GM19468 (cell line): ENCODE measurements around the gene SAMD14.

Experiments used
- ATAC-seq: cut with Tn5 transposase; IDR thresholded peaks from one replicate; pipeline ENCODE4 v1.9.1; 2021; ENCODE audit warnings: mild to moderate bottlenecking, moderate library complexity, moderate number of reproducible peaks; ENCODE audit not compliant: unreplicated experiment; ENCODE audit errors: extremely low read depth

Gene SAMD14

GRCh38 chr17:50165867-50166517, 36.0 kb upstream of the SAMD14 start, which contains the start of gene SGCA:
Gene SGCA, plus strand, starts transcription at chr17:50166005. Its CDS starts 36 bp downstream, at chr17:50166041.
- ATAC-seq = no peak

GRCh38 chr17:50165466-50165865, 35.5 kb upstream of the SAMD14 start:
- no peak for ATAC-seq

- ATAC-seq = no peak
Observed at GRCh38 chr17:50165066-50165465, 35.1 kb upstream of the SAMD14 start.

- ATAC-seq = no peak
Observed at GRCh38 chr17:50164697-50164988, 34.7 kb upstream of the SAMD14 start.

GRCh38 chr17:50163843-50164696, 34.1 kb upstream of the SAMD14 start:
- ATAC-seq = no peak

- no peak for ATAC-seq
Observed at GRCh38 chr17:50162466-50163254, 32.7 kb upstream of the SAMD14 start.

- no peak for ATAC-seq
Observed at GRCh38 chr17:50161911-50162288, 31.9 kb upstream of the SAMD14 start.

- peak; percentile 44 for ATAC-seq
Observed at GRCh38 chr17:50161023-50161910, 31.3 kb upstream of the SAMD14 start.

GRCh38 chr17:50157891-50158290, 27.9 kb upstream of the SAMD14 start:
- ATAC-seq = no peak

- ATAC-seq = no peak
Observed at GRCh38 chr17:50155115-50155819, 25.3 kb upstream of the SAMD14 start.

GRCh38 chr17:50154604-50155003, 24.6 kb upstream of the SAMD14 start:
- no peak for ATAC-seq

GRCh38 chr17:50153650-50154575, 24.0 kb upstream of the SAMD14 start:
- no peak for ATAC-seq

GRCh38 chr17:50152736-50153135, 22.8 kb upstream of the SAMD14 start:
- ATAC-seq = no peak

- no peak for ATAC-seq
Observed at GRCh38 chr17:50151937-50152547, 22.1 kb upstream of the SAMD14 start.

- ATAC-seq = no peak
Observed at GRCh38 chr17:50151041-50151936, 21.3 kb upstream of the SAMD14 start.

- ATAC-seq = no peak
Observed at GRCh38 chr17:50150354-50151040, 20.5 kb upstream of the SAMD14 start, which contains the start of gene PPP1R9B. Gene PPP1R9B, minus strand, starts transcription at chr17:50150677. Its CDS starts 164 bp downstream, at chr17:50150513.
